ENCODE data around the gene PIH1D2. TPM values are rescaled to one million over a fixed set of nuclear protein-coding genes. Genes with fewer than 3 reads are reported as not detected.
"Not testable (repeated sequence)": the region's sequence is repeated elsewhere in the genome, so short reads cannot be mapped to it uniquely, and the experiment has no call there.

PIH1D2 gene
- total and polyA plus RNA-seq, 2 of the 4 experiments (the other 2 are of a cell fraction) = 1.1 TPM

- POLR2A ChIA-PET (ENCODE audit: unreplicated experiment); H3K4ac ChIP-seq (ENCODE audit: low read depth, low read length); ATAC-seq (ENCODE audit: low read depth); H4K5ac ChIP-seq (ENCODE audit: low read depth, low read length); CTCF ChIA-PET; H2BK5ac ChIP-seq (ENCODE audit: low read depth, low read length, poor library complexity, severe bottlenecking); H3K4me2 ChIP-seq (ENCODE audit: low read depth, low read length); H3K14ac ChIP-seq (replicated peaks; ENCODE audit: low read depth, low read length); H3K23ac ChIP-seq (ENCODE audit: low read depth, low read length); H2BK20ac ChIP-seq (ENCODE audit: low read depth, low read length); H2AFZ ChIP-seq (replicated peaks; ENCODE audit: low read length, poor library complexity); H3K9ac ChIP-seq (ENCODE audit: low read depth, low read length); H3K27ac ChIP-seq (ENCODE audit: insufficient read depth, low read length); H4K20me1 ChIP-seq (ENCODE audit: insufficient read depth, low read length); H2BK120ac ChIP-seq (ENCODE audit: low read depth, low read length); H2AK9ac ChIP-seq (replicated peaks; ENCODE audit: low read depth, low read length, poor library complexity); DNase-seq; intact Hi-C loops (cut with micrococcal nuclease); dilution Hi-C loops (cut with HindIII; ENCODE audit: low sequenced_read_pairs, unreplicated experiment); H3K4me3 ChIP-seq (ENCODE audit: insufficient read depth, low read depth, low read length); H3K27me3 ChIP-seq (ENCODE audit: control insufficient read depth, insufficient read depth, low read length); in situ Hi-C loops (cut with MboI; ENCODE audit: low sequenced_read_pairs); H2BK15ac ChIP-seq (ENCODE audit: low read depth, low read length); H3K56ac ChIP-seq (ENCODE audit: extremely low read depth, insufficient read depth, low read length); H3K18ac ChIP-seq (ENCODE audit: low read depth, low read length); H2AK5ac ChIP-seq (ENCODE audit: low read depth, low read length); BruUV-seq (replicated peaks); H4K8ac ChIP-seq (ENCODE audit: low read depth in 2 of 2, low read length in 2 of 2); H3K9me3 ChIP-seq (ENCODE audit: control insufficient read depth, insufficient read depth, low read length); H4K91ac ChIP-seq (ENCODE audit: insufficient read depth, low read depth, low read length): not testable (repeated sequence)
- Histone ChIP-seq H3K36me3 (ENCODE audit: control insufficient read depth, insufficient read depth, low read length) (peaks cover 23% of the 10 kb centered on the region), H3K4me1 (ENCODE audit: control insufficient read depth, insufficient read depth, low read length) (peaks cover 14% of the 10 kb centered on the region), H3K9me1 (ENCODE audit: insufficient read depth, low read length) (peaks cover 15% of the 10 kb centered on the region; the same call in 1 of the 2 replicates), H3K79me1 (ENCODE audit: low read depth in 1 of 2, low read length in 2 of 2) (peaks cover 24 to 33% of the 10 kb centered on the region in 2 experiments; a peak in 3 of 4 replicates)
- WGBS, 2 experiments (ENCODE audit: extremely low coverage in 2 of 2, insufficient read length in 1 of 2) = no CpG with 5 or more reads among the region's 2 CpGs
Observed at GRCh38 chr11:112095302-112095701, 21.5 kb upstream of the PIH1D2 start.
